ENCODE data around the gene RBMS2.
A peak's percentile ranks its signal among the peaks of the same experiment; 100 is the strongest.

Gene RBMS2

DNA sequence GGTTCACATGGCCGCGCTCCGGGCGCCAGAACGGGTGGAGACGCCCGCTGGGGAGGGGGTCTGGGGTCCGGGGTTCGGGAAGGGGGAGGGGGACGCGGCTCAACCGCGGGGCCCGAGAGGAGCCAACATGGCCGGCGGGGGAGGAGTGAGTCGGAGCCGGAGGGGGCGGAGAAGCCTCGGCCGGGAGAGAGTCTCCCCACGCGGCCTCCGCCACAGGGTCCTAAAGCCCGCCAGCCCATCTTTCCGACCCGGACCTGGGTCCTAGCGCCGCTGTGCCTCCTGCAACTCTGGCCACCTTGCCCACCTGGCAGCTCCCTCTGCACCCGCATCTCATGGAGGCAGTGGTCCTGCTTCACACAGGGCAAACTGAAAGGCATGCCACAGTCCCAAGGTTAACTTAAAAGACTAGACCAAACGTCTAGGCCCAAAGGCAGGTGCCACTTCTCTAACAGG, 108.6 kb downstream of the RBMS2 start, which contains the start of gene BAZ2A:
TSS of gene BAZ2A (minus strand) at position 147 of the 453 bp plus-strand sequence. CDS start 12,796 bp downstream, outside the sequence.
- peak; percentile 81 for DNase-seq (ENCODE audit: low read depth, low spot score)

DNA sequence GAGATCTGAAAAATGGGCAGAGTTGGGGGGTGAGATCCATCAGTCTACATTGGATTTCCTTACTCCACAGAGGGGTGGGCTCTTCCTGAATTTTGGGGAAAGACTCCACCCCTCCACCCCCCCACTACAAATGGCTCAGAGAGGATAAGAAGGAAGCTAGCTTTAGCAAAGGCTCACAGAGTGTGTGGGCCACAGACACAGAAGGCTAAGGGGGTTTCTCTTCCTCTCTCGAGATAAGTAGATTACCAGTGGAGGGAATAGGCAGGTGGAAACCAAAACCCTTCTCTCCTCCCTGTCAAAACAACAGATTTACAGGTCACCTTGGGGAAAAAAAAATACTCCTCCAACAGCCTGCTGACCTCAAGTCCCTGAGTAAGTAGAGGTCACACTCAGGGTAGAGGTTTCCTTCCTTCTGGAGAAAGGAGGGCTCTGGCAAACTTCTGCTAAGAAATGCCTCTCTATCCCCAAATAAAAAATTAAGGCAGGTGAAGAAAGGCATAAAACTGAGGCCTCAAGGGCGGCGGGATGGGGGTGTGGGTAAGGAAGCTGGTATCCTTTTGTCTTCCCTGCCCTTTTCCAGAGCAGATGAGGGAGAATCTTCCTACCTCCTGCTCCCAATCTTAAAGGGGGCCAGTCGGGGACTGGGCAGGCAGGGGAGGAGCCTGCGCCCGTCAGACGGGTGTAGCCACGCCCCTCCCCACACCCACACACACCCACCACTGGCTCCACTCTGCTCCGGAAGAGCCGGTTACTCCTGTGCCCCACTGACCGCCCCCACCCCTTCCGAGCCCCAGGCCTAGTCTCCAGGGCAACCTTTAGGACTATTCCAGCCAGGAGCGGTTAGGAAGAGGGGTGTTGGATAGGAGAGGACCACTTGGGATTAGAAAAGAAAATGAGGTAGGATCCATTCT, 110.4 kb downstream of the RBMS2 start:
- DNase-seq (ENCODE audit: low read depth, low spot score), result peak; percentile 78

DNA sequence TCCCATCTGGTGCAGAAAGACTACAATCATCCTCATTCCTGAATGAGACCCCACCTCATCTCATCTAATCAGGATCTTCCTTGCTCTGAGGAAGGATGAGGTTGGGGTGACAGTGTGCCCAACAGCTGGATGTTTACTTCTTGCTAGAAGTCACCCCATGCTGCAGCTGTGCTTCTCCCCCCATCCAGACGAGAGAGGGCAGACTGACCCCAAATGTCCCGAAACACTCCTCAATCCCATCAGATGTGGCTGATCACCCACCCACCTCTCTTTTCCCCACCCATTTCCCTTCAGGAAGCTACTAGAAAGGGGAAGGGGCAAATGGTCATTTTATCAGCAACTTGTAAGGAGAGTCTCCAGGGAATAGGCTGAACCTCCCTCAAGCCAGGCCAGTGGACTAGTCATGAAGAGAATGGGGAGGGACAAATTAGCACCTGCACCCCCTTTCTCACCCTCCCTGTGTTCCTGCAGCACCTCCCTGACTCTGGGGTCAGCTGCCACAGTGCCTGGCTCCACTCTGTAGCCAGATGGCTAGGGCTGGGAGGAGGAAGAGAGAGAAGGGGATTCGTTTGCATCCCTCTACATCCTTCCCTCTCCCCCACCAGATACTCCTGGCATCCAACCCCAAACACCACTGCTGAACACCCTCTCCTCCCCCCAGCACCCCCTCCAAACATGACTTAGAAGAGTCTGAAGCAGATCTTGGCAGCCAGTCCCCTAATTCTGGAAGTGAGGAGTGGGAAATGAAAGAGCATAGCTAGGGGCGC, 111.3 kb downstream of the RBMS2 start:
- no peak for DNase-seq (ENCODE audit: low read depth, low spot score)

DNA sequence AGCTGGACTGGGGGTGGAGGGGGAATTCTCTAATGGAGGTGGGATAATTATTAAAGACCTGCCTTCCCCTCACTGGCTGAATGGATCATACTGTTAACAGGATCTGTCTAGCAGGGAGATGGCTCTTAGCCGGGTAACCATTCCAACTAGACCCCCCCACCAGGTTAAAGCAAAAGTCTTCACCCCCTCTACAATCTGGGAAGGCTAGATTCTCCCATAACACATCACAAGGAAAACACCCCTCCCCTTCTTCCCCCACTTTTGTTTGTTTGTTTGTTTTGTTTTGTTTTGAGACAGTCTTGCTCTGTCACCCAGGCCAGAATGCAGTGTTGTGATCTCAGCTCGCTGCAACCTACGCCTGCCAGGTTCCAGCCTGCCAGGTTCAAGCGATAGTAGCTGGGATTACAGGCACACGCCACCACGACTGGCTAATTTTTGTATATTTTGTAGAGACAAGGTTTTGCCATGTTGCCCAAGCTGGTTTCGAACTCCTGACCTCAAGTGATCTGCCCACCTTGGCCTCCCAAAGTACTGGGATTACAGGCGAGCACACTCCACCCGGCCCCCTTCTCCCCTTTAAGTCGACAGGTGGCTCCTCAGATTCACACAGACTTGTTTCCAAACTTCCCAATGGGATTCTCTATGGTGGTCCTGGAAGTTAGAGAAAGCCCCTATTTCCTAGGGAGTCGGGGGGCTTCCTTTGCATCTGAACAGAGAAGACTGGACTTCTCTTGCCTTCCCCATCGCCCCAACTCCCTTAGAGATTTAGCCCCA, 112.0 kb downstream of the RBMS2 start:
- DNase-seq (ENCODE audit: low read depth, low spot score), result no peak

DNA sequence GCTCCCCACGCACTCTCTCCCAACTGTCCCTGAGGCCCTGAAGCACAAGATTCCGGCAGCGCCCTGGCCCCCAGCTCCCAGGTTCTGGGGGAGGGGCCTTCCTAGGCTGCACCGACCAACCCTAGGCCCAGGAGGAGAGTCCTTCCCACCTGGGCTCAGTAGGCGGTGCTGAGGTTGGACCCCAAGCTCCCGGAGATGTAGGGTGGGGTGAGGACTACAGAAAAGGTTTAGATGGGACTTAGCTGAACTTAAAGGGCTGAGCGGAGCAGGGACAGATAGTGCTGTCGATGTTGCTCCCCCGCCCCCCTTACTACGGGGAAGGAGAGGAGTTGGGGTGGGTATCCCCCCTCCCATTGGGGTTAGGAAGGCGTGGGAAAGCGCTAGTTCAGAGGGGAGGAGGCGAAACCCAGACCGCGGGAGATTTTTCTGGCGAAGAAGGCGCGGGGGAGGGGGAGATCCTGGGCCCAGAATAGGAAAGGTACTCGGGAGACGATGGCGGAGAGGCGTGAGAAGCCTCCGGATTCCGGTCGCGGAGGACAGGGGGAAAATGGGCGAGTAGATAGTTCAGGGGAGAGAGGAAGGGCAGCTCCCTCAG, 112.7 kb downstream of the RBMS2 start:
- DNase-seq (ENCODE audit: low read depth, low spot score), result peak; percentile 85

DNA sequence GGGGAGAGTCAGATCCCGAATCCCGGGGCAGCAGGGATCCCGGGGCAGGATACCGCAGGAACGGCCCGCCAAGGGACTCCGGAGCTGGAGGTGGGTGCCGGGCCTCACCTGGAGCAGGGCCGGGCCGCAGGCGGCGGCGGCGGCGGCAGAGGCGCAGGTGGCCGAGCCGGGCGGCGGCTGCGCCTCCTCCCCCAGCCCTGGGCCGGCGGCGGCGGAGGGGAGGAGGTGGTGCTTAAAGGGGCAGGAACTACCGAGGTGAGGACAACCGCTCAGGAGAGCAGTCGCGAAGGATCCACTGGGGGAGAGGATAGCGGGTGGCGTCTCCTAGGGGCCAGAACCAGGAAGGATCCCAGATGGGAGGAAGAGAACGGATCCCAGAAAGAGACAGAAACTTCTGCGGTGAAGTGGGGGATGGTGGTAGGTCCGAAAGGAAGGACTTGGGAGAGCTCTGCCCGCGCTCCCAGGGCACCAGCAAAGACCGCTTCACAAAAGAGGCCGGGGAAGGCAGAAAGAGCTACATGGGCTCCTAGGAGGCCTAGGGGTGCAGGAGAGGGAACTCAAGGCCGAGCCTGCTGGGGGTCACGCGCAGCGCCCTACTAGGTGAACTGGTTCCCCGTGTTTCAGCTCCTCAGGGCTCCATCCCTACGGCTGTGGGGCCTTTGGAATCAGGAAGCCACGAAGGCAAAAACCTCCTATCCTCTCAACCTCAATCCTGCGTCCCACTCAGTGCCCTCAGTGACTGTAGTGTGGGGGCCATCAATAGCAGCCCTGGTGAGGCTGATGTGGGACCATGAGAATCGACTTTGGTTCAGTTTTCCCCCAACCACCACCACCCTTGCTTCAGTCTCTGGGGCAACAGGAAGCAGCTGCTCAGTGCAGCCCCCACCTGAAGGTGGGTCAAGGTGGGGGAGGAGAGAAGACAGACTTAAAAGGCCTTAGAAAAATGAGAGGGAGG, 113.5 kb downstream of the RBMS2 start:
- peak; percentile 87 for DNase-seq (ENCODE audit: low read depth, low spot score)

DNA sequence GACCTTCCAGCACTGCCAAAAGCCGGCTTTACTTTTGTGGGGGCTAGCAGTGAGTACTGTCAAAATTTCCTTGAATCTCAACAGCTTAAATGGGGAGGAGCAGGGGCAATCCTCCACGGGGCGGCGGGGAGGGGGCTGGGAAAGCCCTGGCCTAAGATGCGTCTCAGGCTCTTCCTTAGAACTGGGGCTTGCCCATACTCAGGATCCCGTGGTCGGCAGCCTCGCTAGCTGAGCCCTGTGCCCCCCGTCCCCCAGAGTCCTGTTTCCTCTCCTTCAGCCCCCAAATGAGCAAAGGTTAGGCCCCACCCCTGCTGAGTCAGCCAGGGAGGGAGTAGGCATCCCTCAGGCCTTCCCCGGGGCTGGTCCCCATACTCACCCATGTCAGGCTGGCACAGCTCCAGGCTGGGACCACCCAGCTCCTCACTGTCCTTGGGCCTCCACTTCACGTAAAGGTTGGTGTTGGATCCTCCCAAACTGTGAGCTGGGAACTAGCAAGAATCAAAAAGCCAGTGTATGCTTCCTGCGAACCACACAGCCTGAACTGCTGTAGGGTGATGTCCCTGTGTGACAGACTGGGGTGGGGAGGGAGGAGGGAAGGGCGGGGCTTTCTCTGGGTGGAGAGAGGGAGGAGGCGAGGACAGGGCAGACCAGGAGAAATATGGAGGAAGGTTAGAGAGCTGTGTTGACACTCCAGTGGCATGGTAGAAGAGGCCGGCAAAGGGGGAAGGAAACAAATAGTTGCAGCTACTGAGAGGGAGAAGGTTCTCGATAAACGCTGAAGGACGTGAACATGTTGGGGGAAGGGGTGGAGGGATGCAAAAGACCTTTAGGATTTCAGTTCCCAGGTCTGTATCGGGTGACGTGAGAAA, 114.4 kb downstream of the RBMS2 start:
- peak; percentile 85 for DNase-seq (ENCODE audit: low read depth, low spot score)

DNA sequence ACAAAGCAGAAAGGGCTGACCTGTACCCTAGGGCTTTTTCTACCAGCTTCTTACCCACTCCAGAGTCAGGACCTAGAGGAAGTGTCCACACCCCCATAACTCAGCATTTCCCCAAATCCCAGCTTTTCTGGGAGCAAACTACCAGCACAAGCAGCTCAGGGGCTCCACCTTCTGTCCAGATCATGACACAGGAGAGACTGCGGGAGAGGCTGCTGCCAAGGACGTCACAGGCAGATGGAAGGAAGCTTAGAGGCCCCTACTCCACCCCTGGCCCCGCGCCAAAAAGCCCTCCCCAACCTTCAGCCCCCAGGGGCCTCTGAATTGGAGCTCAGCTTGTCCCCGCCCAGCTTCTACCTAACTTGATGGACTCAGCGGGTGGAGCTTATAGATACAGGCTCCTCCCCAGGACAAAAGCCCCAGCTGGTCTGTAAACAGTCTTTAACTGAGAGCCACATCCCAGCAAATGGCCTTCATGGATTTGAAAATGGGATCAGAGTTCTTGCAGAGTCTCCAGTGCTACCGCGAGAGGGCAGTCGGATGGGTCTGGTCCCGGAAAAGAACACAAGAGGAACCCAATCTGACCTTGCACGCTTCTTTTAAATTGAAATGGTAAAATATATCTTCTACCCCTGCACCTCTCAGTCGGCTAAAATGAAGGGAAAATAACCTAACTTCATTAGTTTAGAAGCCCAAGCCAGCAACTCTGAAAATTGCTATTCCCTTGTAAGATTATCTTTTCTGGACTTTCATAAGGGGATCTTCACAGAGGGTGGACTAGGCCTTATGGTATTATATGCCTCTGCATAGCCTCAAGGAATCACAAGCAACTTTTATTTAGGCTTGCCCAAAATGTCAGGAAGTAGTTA, 115.3 kb downstream of the RBMS2 start:
- DNase-seq (ENCODE audit: low read depth, low spot score), result peak; percentile 99

DNA sequence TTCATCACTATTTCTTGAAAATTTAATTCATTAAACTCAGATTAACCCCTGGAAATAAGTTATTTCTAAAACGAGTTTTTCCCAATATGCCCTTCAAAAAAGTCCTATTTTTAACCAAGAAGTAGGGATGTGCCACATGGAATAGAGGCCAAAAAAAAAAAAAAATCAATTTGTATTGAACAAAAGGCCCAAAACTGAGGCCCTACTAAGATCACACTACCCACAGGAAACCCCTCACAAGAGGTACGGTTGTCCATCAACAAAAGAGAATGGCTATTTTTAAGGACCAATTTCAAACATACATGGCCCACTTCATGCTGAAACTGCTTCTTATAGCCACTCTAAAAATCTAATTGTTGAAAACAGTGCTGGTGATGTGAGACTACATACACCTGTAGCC, 116.0 kb downstream of the RBMS2 start:
- DNase-seq (ENCODE audit: low read depth, low spot score), result no peak

DNA sequence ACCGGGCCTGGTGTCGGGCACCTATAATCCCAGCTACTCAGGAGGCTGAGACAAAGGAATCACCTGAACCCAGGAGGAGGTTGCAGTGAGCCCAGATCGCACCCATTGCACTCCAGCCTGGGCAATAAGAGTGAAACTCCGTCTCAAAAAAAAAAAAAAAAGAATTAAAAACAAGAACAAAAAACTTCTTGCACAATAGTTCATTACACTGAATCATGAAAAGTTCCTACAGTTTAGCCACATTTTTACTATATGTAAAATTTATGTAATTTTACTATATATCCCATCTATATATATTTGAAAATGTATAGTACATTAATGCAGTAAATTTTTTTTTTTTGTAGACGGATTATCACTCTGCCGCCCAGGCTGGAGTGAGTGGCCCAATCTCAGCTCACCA, 119.6 kb downstream of the RBMS2 start:
- no peak for DNase-seq (ENCODE audit: low read depth, low spot score)

DNA sequence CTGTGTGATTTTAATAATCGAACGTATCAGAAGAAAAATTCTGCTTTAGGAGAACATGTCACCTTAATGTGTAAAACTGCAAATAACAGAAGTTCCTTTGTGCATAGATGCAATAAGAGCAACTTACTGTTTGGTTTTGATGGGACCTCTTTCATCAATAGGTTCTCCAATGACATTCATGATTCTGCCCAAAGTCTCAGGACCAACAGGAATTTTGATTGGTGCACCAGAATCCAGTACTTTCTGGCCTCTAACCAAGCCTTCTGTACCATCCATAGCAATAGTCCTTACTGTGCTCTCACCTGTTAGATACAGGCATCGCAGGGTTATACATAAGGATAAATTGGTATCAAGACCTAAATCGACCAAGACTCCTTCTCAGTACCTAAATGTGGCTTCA, 123.0 kb downstream of the RBMS2 start:
- no peak for DNase-seq (ENCODE audit: low read depth, low spot score)

DNA sequence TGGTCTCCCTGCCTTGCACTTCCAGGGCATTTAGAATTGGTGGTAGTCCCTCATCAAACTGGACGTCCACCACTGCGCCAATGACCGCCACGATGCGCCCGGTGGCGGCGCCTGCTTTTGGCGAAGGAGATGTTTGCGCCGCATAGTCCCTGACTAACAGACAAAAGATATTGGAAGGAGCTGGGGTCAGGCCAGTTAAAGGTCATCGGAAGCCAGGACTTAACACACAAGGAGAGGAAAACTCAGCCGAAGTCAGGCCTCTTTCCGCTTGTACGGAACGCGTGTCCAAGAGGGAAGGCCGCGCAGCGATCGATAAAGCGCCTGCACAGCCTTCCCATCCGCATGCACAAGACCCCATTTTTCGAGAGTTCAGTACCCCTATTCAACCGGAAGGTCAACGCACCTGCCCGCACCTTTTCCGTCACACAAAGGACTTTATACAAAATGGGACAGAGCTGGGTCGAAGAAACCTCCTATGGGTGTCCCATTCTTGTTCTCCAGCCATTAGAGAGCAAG, 123.6 kb downstream of the RBMS2 start:
- DNase-seq (ENCODE audit: low read depth, low spot score), result peak; percentile 31
